Measurements from ENCODE around the gene MCM10.

MCM10 gene

GRCh38 chr10:13167568-13167967 is 6.2 kb downstream of the MCM10 start:
- DNase-seq = no peak

- DNase-seq = no peak
Observed at GRCh38 chr10:13168781-13169180, 7.4 kb downstream of the MCM10 start.

DNA sequence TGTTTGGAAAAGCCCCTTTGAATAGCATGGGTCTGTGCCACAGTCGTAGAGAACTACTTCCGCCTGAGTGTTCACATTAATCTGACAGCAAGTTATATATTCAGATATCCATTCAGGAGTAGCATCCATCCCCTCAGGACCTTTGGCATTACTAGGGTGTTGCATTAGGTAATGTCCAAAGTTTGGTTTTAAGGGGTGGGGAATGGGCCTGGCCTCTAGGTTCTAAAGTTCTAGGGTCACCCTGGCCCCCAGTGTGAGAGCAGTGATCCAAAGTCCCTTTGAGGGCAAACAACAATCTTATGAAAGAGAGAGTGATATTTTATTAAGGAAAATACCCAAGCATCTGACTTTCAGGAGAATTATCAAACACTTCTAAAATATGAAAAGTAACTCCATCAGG is 12.3 kb downstream of the MCM10 start:
- no peak for DNase-seq

- no peak for DNase-seq
Observed at GRCh38 chr10:13180788-13181187, 19.4 kb downstream of the MCM10 start.

GRCh38 chr10:13182424-13182823 is 21.1 kb downstream of the MCM10 start:
- DNase-seq = no peak

- no peak for DNase-seq
Observed at GRCh38 chr10:13183625-13184024, 22.3 kb downstream of the MCM10 start.

- no peak for DNase-seq
Observed at GRCh38 chr10:13184276-13184675, 22.9 kb downstream of the MCM10 start.

GRCh38 chr10:13184730-13185514 is 23.6 kb downstream of the MCM10 start:
- DNase-seq = no peak

DNA sequence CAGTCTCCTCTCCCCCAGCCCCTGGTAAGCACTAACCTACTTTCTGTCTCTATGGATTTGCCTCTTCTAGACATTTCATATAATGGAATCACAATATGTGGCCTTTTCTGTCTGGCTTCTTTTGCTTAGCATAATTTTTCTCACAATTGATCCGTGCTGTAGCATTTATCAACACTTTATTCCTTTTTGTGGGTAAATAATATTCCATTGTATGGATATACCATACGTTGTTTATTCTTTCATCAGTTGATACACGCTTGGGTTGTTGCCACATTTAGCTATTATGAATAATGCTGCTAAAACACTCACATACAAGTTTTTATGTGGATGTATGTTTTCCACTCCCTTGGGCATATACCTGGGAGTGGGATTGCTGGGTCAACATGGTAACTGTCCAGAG is 25.8 kb downstream of the MCM10 start:
- DNase-seq = no peak

GRCh38 chr10:13188593-13188992 is 27.2 kb downstream of the MCM10 start:
- DNase-seq = no peak

DNA sequence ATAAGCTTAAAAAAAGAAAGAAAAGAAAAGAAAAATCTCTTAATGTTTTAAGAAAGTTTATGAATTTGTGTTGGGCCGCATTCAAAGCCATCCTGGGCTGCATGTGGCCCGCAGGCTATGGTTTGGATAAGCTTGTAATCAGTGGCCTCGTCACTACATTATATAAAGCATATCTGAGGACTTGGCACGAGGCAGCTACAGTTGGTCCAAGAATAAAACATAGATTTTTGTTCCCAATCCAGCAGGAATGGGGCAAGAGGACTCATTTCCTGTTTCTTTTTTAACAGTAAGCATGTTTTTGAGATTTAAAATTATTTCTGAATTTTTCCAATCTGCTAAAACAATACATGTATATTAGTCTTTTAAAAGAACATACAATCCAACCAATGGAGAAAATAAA is 28.6 kb downstream of the MCM10 start:
- peak; percentile 7 for DNase-seq

- DNase-seq = no peak
Observed at GRCh38 chr10:13190816-13191215, 29.5 kb downstream of the MCM10 start.

DNA sequence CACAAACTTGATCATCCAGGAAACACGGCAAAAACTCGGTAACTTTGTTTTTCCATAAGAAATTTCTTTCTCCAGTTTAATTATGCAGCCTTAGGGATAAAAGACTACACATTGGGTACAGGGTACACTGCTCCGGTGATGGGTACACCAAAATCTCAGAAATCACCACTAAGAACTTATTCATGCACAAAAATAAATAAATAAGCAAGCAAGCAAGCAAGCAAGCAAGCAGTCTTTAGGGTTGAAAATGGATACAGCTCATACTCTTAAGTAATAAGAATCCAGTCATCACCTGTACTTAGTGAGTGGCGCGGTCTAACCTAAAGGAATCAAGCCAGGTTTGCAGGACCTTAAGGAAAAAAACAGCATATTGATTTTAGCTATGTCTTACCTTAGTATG is 30.0 kb downstream of the MCM10 start:
- no peak for DNase-seq

- DNase-seq = no peak
Observed at GRCh38 chr10:13193637-13194036, 32.3 kb downstream of the MCM10 start.

DNA sequence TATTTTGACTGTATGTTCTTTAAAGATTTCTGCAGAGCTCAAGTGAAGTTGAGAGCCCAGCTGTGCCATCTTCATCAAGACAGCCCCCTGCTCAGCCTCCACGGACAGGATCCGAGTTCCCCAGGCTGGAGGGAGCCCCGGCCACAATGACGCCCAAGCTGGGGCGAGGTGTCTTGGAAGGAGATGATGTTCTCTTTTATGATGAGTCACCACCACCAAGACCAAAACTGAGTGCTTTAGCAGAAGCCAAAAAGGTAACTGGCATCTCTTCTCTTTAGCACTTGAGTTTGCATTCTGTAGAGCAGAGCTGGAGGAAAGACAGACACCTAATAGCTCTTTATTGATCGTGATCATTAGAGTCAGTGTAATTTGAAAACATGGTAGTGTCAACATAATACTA is 33.7 kb downstream of the MCM10 start:
- no peak for DNase-seq

DNA sequence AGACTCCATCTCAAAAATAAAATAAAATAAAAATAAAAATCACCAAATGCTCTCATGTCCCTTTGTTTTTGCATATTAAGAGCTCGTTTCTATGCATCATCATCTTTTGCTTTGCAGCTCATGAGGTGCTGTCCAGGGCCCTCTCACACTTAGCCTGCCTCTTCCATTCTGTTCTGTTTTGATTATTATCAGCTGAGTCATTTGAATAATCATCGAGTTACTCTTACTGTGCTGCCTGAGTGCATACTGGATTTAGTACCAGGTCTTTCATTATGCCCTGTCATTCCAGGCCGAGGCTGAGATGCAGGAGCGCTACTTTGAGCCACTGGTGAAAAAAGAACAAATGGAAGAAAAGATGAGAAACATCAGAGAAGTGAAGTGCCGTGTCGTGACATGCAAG is 39.8 kb downstream of the MCM10 start:
- no peak for DNase-seq

- no peak for DNase-seq
Observed at GRCh38 chr10:13206091-13206490, 44.7 kb downstream of the MCM10 start.

GRCh38 chr10:13206546-13207443 is 45.4 kb downstream of the MCM10 start:
- peak; percentile 41 for DNase-seq

- DNase-seq = no peak
Observed at GRCh38 chr10:13213163-13213562, 51.8 kb downstream of the MCM10 start.

DNA sequence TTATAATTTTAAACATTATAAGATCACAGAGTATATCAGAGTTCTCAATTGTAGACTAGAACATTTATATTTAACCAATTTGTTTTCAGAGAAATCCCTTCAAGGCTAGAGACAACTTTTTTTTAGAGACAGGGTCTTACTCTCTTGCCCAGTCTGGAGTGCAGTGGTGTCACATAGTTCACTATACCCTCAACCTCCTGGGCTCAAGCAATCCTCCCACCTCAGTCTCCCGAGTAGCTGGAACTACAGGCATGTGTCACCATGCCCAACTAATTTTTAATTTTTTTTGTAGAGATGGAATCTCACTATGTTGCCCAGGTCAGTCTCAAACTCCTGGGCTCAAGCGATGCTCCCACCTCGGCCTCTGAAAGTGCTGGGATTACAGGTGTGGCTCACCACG is 57.5 kb downstream of the MCM10 start:
- no peak for DNase-seq

DNA sequence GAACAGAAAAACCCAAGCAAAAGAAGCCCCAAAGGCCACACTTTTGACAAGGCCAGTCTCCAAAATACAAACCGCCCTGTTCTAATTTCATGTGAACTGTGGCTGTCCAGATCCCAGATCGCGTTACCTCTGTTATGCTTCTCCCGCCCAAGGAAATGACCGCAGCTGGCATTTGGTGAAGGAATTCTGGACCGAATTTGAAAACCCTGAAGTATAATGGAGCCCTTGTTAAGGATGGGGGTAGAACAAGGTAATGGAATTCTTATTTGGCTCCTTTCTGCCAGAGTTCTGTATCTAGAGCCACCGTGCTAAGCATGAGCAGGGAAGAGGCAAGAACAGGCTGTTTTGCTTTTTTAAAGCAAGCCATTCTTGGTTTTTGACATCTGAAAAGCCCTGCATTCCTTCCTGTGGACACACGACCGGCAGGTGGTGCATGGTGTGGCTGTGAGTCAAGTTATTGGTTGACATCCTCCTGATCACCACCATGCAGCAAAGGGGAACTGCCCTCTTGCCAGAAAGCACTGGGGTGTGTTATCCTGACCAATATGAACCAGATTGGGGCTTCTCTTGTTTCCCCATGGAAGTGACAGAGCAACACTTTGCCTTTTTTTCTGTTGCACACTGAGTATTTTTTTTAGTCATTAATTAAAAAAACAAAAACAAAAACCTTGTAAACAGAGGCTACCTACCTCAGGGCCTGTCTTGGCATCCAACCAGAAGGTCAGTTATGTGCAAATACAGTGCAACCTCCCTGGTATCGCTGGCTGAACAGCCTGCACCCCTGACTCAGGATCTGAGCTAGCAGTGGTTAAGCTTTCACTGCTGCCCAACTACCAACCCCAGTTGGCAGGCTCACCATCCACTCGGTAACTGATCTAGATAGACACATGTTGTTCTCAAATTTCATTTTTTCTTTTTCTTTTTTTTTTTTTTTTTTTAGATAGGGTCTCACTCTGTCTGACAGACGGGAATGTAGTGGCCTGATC is 58.6 kb downstream of the MCM10 start:
- no peak for DNase-seq

DNA sequence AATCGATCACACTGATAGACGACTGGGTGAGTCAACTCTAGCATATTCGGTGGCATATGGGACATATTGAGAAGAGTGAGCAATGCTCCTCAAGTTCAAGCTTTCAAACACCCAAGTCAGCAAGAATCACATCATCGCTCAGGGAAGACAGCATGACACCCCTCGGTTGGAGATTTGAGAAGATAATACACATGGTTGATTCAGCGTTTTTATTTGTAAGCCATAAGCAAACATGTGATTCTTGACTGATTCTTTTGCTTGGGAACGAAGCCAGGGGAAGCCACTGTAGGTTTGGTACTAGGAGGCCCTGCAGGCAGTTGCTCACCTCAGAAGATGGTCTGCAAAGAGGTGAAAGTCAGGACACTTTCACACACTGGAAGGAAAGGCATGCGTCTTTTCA is 60.2 kb downstream of the MCM10 start:
- no peak for DNase-seq

- DNase-seq = no peak
Observed at GRCh38 chr10:13222151-13222550, 60.8 kb downstream of the MCM10 start.
